ENCODE results near the gene SPTY2D1.

SPTY2D1 gene

GRCh38 chr11:18578975-18579598 lies 55.1 kb downstream of the SPTY2D1 start:
- H3K4me1 Mint-ChIP-seq, result peaks cover 7% of the 10 kb centered on the region
- H3K4me3 Mint-ChIP-seq, result peak overlapping the region; percentile 19
- peak overlapping the region; percentile 35 for H3K27ac Mint-ChIP-seq (ENCODE audit: low read depth)
- DNase-seq (ENCODE audit: low spot score in 2 of 2), result no peak
- ATAC-seq (replicated peaks; ENCODE audit: extremely low read depth, poor library complexity, severe bottlenecking), result peak; percentile 58
- no peaks in the 10 kb centered on the region for H3K27me3 Mint-ChIP-seq
- peaks cover 14% of the 10 kb centered on the region for H3K36me3 Mint-ChIP-seq (ENCODE audit: insufficient read depth)
- H3K9me3 Mint-ChIP-seq, result no peaks in the 10 kb centered on the region

- no peaks in the 10 kb centered on the region for H3K9me3 Mint-ChIP-seq
- peaks cover 7% of the 10 kb centered on the region for H3K4me1 Mint-ChIP-seq
- no peak overlapping the region for H3K4me3 Mint-ChIP-seq
- no peaks in the 10 kb centered on the region for H3K27me3 Mint-ChIP-seq
- H3K36me3 Mint-ChIP-seq (ENCODE audit: insufficient read depth), result peaks cover 22% of the 10 kb centered on the region
- no peak for ATAC-seq (replicated peaks; ENCODE audit: extremely low read depth, poor library complexity, severe bottlenecking)
- no peak overlapping the region for H3K27ac Mint-ChIP-seq (ENCODE audit: low read depth)
- DNase-seq (ENCODE audit: low spot score in 2 of 2), result no peak
Observed at GRCh38 chr11:18575361-18575760, 58.8 kb downstream of the SPTY2D1 start.

GRCh38 chr11:18567081-18567480 lies 67.1 kb downstream of the SPTY2D1 start:
- no peak for ATAC-seq (replicated peaks; ENCODE audit: extremely low read depth, poor library complexity, severe bottlenecking)
- Mint-ChIP-seq H3K36me3 (ENCODE audit: insufficient read depth) (peaks cover 26% of the 10 kb centered on the region), H3K27ac (ENCODE audit: low read depth) (no peak overlapping the region), H3K27me3 (no peaks in the 10 kb centered on the region), H3K4me1 (no peaks in the 10 kb centered on the region), H3K4me3 (no peak overlapping the region), H3K9me3 (no peaks in the 10 kb centered on the region)
- DNase-seq (ENCODE audit: low spot score in 2 of 2), result no peak

GRCh38 chr11:18566406-18566805 lies 67.7 kb downstream of the SPTY2D1 start:
- ATAC-seq (replicated peaks; ENCODE audit: extremely low read depth, poor library complexity, severe bottlenecking) (no peak), DNase-seq (ENCODE audit: low spot score in 2 of 2) (no peak)
- peaks cover 26% of the 10 kb centered on the region for H3K36me3 Mint-ChIP-seq (ENCODE audit: insufficient read depth)
- no peak overlapping the region for H3K27ac Mint-ChIP-seq (ENCODE audit: low read depth)
- no peaks in the 10 kb centered on the region for H3K27me3 Mint-ChIP-seq
- H3K4me3 Mint-ChIP-seq, result no peak overlapping the region
- no peaks in the 10 kb centered on the region for H3K4me1 Mint-ChIP-seq
- no peaks in the 10 kb centered on the region for H3K9me3 Mint-ChIP-seq

- H3K27ac Mint-ChIP-seq (ENCODE audit: low read depth), result no peak overlapping the region
- H3K36me3 Mint-ChIP-seq (ENCODE audit: insufficient read depth), result peaks cover 29% of the 10 kb centered on the region
- H3K4me3 Mint-ChIP-seq, result no peak overlapping the region
- DNase-seq (ENCODE audit: low spot score in 2 of 2), result no peak
- no peak for ATAC-seq (replicated peaks; ENCODE audit: extremely low read depth, poor library complexity, severe bottlenecking)
- no peaks in the 10 kb centered on the region for H3K27me3 Mint-ChIP-seq
- no peaks in the 10 kb centered on the region for H3K4me1 Mint-ChIP-seq
- no peaks in the 10 kb centered on the region for H3K9me3 Mint-ChIP-seq
Observed at GRCh38 chr11:18564149-18564548, 70.0 kb downstream of the SPTY2D1 start.

- Mint-ChIP-seq H3K36me3 (ENCODE audit: insufficient read depth) (peaks cover 27% of the 10 kb centered on the region), H3K27me3 (no peaks in the 10 kb centered on the region), H3K9me3 (no peaks in the 10 kb centered on the region), H3K4me3 (no peak overlapping the region), H3K27ac (ENCODE audit: low read depth) (no peak overlapping the region), H3K4me1 (no peaks in the 10 kb centered on the region)
- ATAC-seq (replicated peaks; ENCODE audit: extremely low read depth, poor library complexity, severe bottlenecking), result no peak
- DNase-seq (ENCODE audit: low spot score in 2 of 2), result no peak
Observed at GRCh38 chr11:18563090-18563730, 70.9 kb downstream of the SPTY2D1 start.
